K562 (cell line): ENCODE data around the gene SDCBP2. TPM values are rescaled to one million over a fixed set of nuclear protein-coding genes. Genes with fewer than 3 reads are reported as not detected.

Experiments
- ATAC-seq: fragments of 200-7000 bp; cut with Tn5 transposase; 3 replicates; pipeline ENCODE4 v1.9.1; 2020; ENCODE audit warnings: moderate library complexity
- BruUV-seq: library from RNA; stranded (reverse); fragments of 400-500 nt; replicated peaks from 2 replicates; lab custom pipeline; 2021; lab: Mats Ljungman, UMichigan
- CTCF ChIA-PET: fragments of 300-600 bp; formaldehyde crosslinking; extraction: SDS; loops from one replicate; lab custom pipeline; 2021; ENCODE audit warnings: low intra/inter-chr PET ratio; lab: Yijun Ruan, JAX
- POLR2A ChIA-PET: fragments of 300-600, 350-650 bp; sonication (Branson Sonifier 250); formaldehyde crosslinking; extraction: SDS; loops from one replicate; lab custom pipeline; 2021; ENCODE audit warnings: antibody characterized with exemption, inconsistent platforms; lab: Yijun Ruan, JAX
- DNase-seq, 4 experiments: peaks; one replicate each; pipeline versions ENCODE4 v3.0.0 to v3.0.0-alpha.2; 2011 to 2018; ENCODE audit warnings: low spot score in 3 of 4, mixed read lengths in 3 of 4; ENCODE audit errors: extremely low read depth in 1 of 4
- FAIRE-seq: peaks from 2 replicates; lab custom pipeline; 2011; peaks lifted over from hg19 to GRCh38; lab: Jason Lieb, UNC
- H2AFZ ChIP-seq: 2 replicates; pipeline ENCODE4 v1.6.0; 2011; ENCODE audit warnings: low read depth, low read length, control low read depth, inconsistent platforms
- H3K27ac ChIP-seq: fragments of 200-600 bp; 3 replicates; pipeline ENCODE4 v1.8.0; 2011; ENCODE audit warnings: low read depth, mild to moderate bottlenecking, control low read depth, inconsistent platforms, low read length, moderate library complexity, mixed read lengths; ENCODE audit errors: extremely low read depth
- H3K27me3 ChIP-seq, 2 experiments: fragments of 300-600 bp in 1 of 2; 2 replicates in 1 of 2; 3 replicates in 1 of 2; pipeline versions ENCODE4 v1.6.0 to v1.8.0; 2011; ENCODE audit warnings: inconsistent platforms in 2 of 2, low read length in 2 of 2, mild to moderate bottlenecking in 1 of 2, mixed read lengths in 1 of 2, moderate library complexity in 1 of 2; ENCODE audit not compliant: control insufficient read depth in 2 of 2, insufficient read depth in 2 of 2
- H3K36me3 ChIP-seq: fragments of 300-600 bp; 3 replicates; pipeline ENCODE4 v1.8.0; 2011; ENCODE audit warnings: mild to moderate bottlenecking, low read length, inconsistent platforms; ENCODE audit not compliant: control insufficient read depth, insufficient read depth
- H3K4me1 ChIP-seq, 2 experiments: fragments of 200-600 bp in 1 of 2; replicated peaks in 1 of 2; 2 replicates in 1 of 2; 3 replicates in 1 of 2; pipeline versions ENCODE4 v1.5.1 to v1.8.0; 2011; ENCODE audit warnings: inconsistent platforms in 2 of 2, low read length in 2 of 2, mild to moderate bottlenecking in 1 of 2, mixed read lengths in 1 of 2, moderate library complexity in 1 of 2; ENCODE audit not compliant: control insufficient read depth in 2 of 2, insufficient read depth in 2 of 2
- H3K4me2 ChIP-seq: 2 replicates; pipeline ENCODE4 v1.6.1; 2011; ENCODE audit warnings: low read length, control low read depth, inconsistent platforms, mixed read lengths; ENCODE audit not compliant: insufficient read depth
- H3K4me3 ChIP-seq: fragments of 200-600 bp; sonication (generic), shearing (Covaris generic); 2 replicates; pipeline ENCODE4 v1.5.1; 2016; ENCODE audit warnings: control low read depth, inconsistent platforms
- H3K79me2 ChIP-seq: fragments of 200-600 bp; 3 replicates; pipeline ENCODE4 v1.8.0; 2011; ENCODE audit warnings: low read length, inconsistent platforms; ENCODE audit not compliant: control insufficient read depth, insufficient read depth
- H3K9ac ChIP-seq, 2 experiments: 2 replicates each; pipeline versions ENCODE4 v1.6.0 to v1.6.1; 2011; ENCODE audit warnings: low read depth in 2 of 2, low read length in 2 of 2, control low read depth in 1 of 2, inconsistent platforms in 1 of 2, mild to moderate bottlenecking in 1 of 2, mixed read lengths in 1 of 2; ENCODE audit not compliant: insufficient read depth in 1 of 2
- H3K9me1 ChIP-seq: one replicate; pipeline ENCODE4 v1.6.0; 2011; ENCODE audit warnings: inconsistent platforms, mild to moderate bottlenecking, low read length, moderate library complexity; ENCODE audit not compliant: control insufficient read depth, insufficient read depth
- H3K9me3 ChIP-seq: replicated peaks from 2 replicates; pipeline ENCODE4 v1.5.1; 2011; ENCODE audit warnings: low read depth, low read length, inconsistent platforms; ENCODE audit not compliant: control insufficient read depth, insufficient read depth
- H4K20me1 ChIP-seq: replicated peaks from 2 replicates; pipeline ENCODE4 v1.6.1; 2011; ENCODE audit warnings: low read length, inconsistent platforms, mixed read lengths; ENCODE audit not compliant: control insufficient read depth, insufficient read depth
- FOXA3 ChIP-seq, 2 experiments: fragments of 450-650 bp in 1 of 2; sonication (generic) in 1 of 2; formaldehyde crosslinking; IDR thresholded peaks in 1 of 2; conservative IDR thresholded peaks in 1 of 2; 2 replicates each; pipeline versions ENCODE4 v1.4.0 to v1.8.0; 2020 to 2022; ENCODE audit warnings: mild to moderate bottlenecking in 2 of 2, missing genetic modification reagents in 1 of 2
- GTF2E2 ChIP-seq: fragments of 200-800 bp; sonication (Bioruptor generic); IDR thresholded peaks from 2 replicates; pipeline ENCODE4 v1.6.1; 2016; ENCODE audit warnings: missing genetic modification characterization, missing compliant biosample characterization
- HDAC2 ChIP-seq: fragments of 450-650 bp; IDR thresholded peaks from 2 replicates; pipeline ENCODE4 v1.6.1; 2016; ENCODE audit warnings: mild to moderate bottlenecking
- HMBOX1 ChIP-seq: sonication (generic); IDR thresholded peaks from 2 replicates; pipeline ENCODE4 v1.6.1; 2016
- RFX1 ChIP-seq: fragments of 450-650 bp; IDR thresholded peaks from 2 replicates; pipeline ENCODE4 v1.6.1; 2016; ENCODE audit warnings: mild to moderate bottlenecking, moderate library complexity
- RHOXF2B ChIP-seq: fragments of 250-450 bp; sonication (Bioruptor Pico); conservative IDR thresholded peaks from 2 replicates; pipeline ENCODE4 v1.5.1; 2021
- TAF15 ChIP-seq: fragments of 200-400 bp; formaldehyde crosslinking; IDR thresholded peaks from 2 replicates; pipeline ENCODE4 v1.6.1; 2017; ENCODE audit warnings: mild to moderate bottlenecking, low read depth, low read length, moderate library complexity
- TAL1 ChIP-seq: fragments of 450-650 bp; IDR thresholded peaks from 2 replicates; pipeline ENCODE4 v1.6.1; 2016; ENCODE audit warnings: mild to moderate bottlenecking
- WGBS: fragments of 100-300 bp; shearing (Covaris generic); methylation state at CpG from one replicate; pipeline ENCODE4 v1.1.6; 2016; ENCODE audit warnings: low coverage, mixed read lengths; ENCODE audit not compliant: insufficient coverage; ENCODE audit errors: missing lambda C conversion rate; 5-methylcytosine and 5-hydroxymethylcytosine counted together
- in situ Hi-C: fragments of 300-500 bp; cut with MboI; formaldehyde crosslinking; loops from 4 replicates; pipeline ENCODE4 v1.15.0; 2018; ENCODE audit warnings: inconsistent platforms, mixed read lengths
- intact Hi-C: fragments of 100-400 bp; cut with micrococcal nuclease; formaldehyde crosslinking; loops from 2 replicates; pipeline ENCODE4 v1.14.2; 2022
- polyA plus RNA-seq, 8 experiments: library from polyadenylated mRNA; depleted of rRNA in 4 of 8; stranded (reverse) in 5 of 8; unstranded in 3 of 8; fragments of >200 nt; fragmentation: Nextera tagmentation in 2 of 8; fragmentation: Illumina TruSeq in 1 of 8; extraction: Ambion mirVana in 2 of 8; extraction: Trizol in 1 of 8; gene quantifications; 2 replicates each; pipeline versions ENCODE4 v1.2.1 to v1.2.3, GENCODE V29; 2011 to 2014; ENCODE audit warnings: inconsistent platforms in 1 of 8, missing spikeins in 1 of 8
- total RNA-seq, 7 experiments: library from RNA; depleted of rRNA in 6 of 7; stranded (reverse); fragments of >200 nt in 6 of 7; fragmentation: Illumina TruSeq in 2 of 7; extraction: Trizol in 2 of 7; gene quantifications; 2 replicates each; pipeline versions ENCODE4 v1.2.1 to v1.2.3, GENCODE V29; 2011 to 2021; ENCODE audit warnings: low replicate concordance in 1 of 7
- TF ChIP-seq, protein P1 (sequence below): fragments of 250-450 bp; sonication (Bioruptor Pico); IDR thresholded peaks from 2 replicates; pipeline ENCODE4 v1.8.0; 2021; ENCODE audit warnings: mild to moderate bottlenecking, moderate library complexity

The SDCBP2 gene
- total and polyA plus RNA-seq, 9 of the 15 experiments (the other 6 are each of a cell fraction or from before 2014, with no cell fraction given): 0.06 to 1.2 (median 0.80) TPM

GRCh38 chr20:1283522-1284510 lies 45.1 kb downstream of the SDCBP2 start:
- POLR2A ChIA-PET: interaction anchor here (0.6 to 0.8 kb wide), 2 partner anchors 9 kb away, joined by 3 read pairs; no protein-coding TSS in a partner anchor
- 48% methylated on average over 8 of the region's 9 CpGs for WGBS
- TF ChIP-seq RFX1: peak; percentile 43; the same call in 1 of the 2 replicates
- TF ChIP-seq RHOXF2B (CRISPR knock-in tag): no peak
- TF ChIP-seq, all 486 proteins: peak for 1
- H3K4me2 ChIP-seq: no peak overlapping the region
- H2AFZ ChIP-seq: no peak overlapping the region
- no peaks in the 10 kb centered on the region for H3K9me3 ChIP-seq
- H3K36me3 ChIP-seq: no peaks in the 10 kb centered on the region
- intact Hi-C loops (no loop called here), in situ Hi-C loops (no loop called here)
- no TSS peak for BruUV-seq
- no peak for DNase-seq
- no peaks in the 10 kb centered on the region for H3K9me1 ChIP-seq
- no peak overlapping the region for H3K27ac ChIP-seq
- H3K27me3 ChIP-seq: no peaks in the 10 kb centered on the region
- no peak overlapping the region for H3K4me3 ChIP-seq
- ATAC-seq: no peak
- CTCF ChIA-PET: no interaction called here
- H3K9ac ChIP-seq: no peak overlapping the region
- H3K4me1 ChIP-seq: peaks cover 0 to 3% of the 10 kb centered on the region in 2 experiments; a peak in 2 of 5 replicates
- no peak for FAIRE-seq
- no peaks in the 10 kb centered on the region for H3K79me2 ChIP-seq
- 0 out of 2 replicates have a peak, but pooled peaks cover 3% of the 10 kb centered on the region for H4K20me1 ChIP-seq

- intact Hi-C loops (no loop called here), in situ Hi-C loops (no loop called here)
- 0 out of 2 replicates have a peak, but pooled peaks cover 3% of the 10 kb centered on the region for H4K20me1 ChIP-seq
- WGBS: 47% methylated on average over 2 of the region's 3 CpGs
- TF ChIP-seq HMBOX1: no peak
- TF ChIP-seq GTF2E2: no peak
- TF ChIP-seq, protein P1, sequence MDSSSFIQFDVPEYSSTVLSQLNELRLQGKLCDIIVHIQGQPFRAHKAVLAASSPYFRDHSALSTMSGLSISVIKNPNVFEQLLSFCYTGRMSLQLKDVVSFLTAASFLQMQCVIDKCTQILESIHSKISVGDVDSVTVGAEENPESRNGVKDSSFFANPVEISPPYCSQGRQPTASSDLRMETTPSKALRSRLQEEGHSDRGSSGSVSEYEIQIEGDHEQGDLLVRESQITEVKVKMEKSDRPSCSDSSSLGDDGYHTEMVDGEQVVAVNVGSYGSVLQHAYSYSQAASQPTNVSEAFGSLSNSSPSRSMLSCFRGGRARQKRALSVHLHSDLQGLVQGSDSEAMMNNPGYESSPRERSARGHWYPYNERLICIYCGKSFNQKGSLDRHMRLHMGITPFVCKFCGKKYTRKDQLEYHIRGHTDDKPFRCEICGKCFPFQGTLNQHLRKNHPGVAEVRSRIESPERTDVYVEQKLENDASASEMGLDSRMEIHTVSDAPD (CRISPR knock-in tag): no peak
- no peak for TF ChIP-seq HDAC2
- TF ChIP-seq FOXA3 (CRISPR knock-in tag; conservative IDR thresholded peaks at IDR 0.05 in 1 of 2, IDR thresholded peaks at IDR 0.05 in 1 of 2): no peak
- no peak for TF ChIP-seq TAF15
- TF ChIP-seq TAL1: no peak
- H3K36me3 ChIP-seq: no peaks in the 10 kb centered on the region
- BruUV-seq: no TSS peak
- no peak overlapping the region for H3K4me2 ChIP-seq
- ChIA-PET POLR2A (interaction anchor here (0.8 kb wide), 1 partner anchor 9 kb away, joined by 3 read pairs; no protein-coding TSS in a partner anchor), CTCF (no interaction called here)
- no peak overlapping the region for H3K4me3 ChIP-seq
- H3K4me1 ChIP-seq: peaks cover 0 to 3% of the 10 kb centered on the region in 2 experiments; a peak in 2 of 5 replicates
- DNase-seq (no peak), FAIRE-seq (no peak), ATAC-seq (no peak)
- no peak overlapping the region for H2AFZ ChIP-seq
- no peak overlapping the region for H3K9ac ChIP-seq
- H3K9me1 ChIP-seq: no peaks in the 10 kb centered on the region
- no peaks in the 10 kb centered on the region for H3K27me3 ChIP-seq
- no peaks in the 10 kb centered on the region for H3K9me3 ChIP-seq
- H3K79me2 ChIP-seq: no peaks in the 10 kb centered on the region
- H3K27ac ChIP-seq: no peak overlapping the region
These were observed 46.0 kb downstream of the SDCBP2 start for GRCh38 chr20:1282966-1283365.
